Heart left ventricle (tissue), 16 donors: ENCODE measurements around the gene HCLS1. TPM values are rescaled to one million over a fixed set of nuclear protein-coding genes. Genes with fewer than 3 reads are reported as not detected.

Experiments used
- ATAC-seq, 4 donors: fragments of 200-7000 bp; cut with Tn5 transposase; one replicate each; pipeline ENCODE4 v1.9.1; 2020 to 2022; ENCODE audit warnings: moderate library complexity in 4 of 4, mild to moderate bottlenecking in 3 of 4, moderate number of reproducible peaks in 1 of 4
- DNase-seq, 5 donors: peaks; one replicate each; pipeline ENCODE4 v3.0.0-alpha.2; 2020
- H3K27ac ChIP-seq, 12 donors: fragments of 200-600 bp; sonication (generic) in 4 of 12; one replicate each; pipeline versions ENCODE4 v1.5.0 to v1.8.0; 2016 to 2022; ENCODE audit warnings: mild to moderate bottlenecking in 2 of 12
- H3K27me3 ChIP-seq, 9 donors: fragments of 200-600 bp; sonication (generic) in 2 of 9; one replicate each; pipeline versions ENCODE4 v1.5.1 to v1.8.0; 2016 to 2022; ENCODE audit warnings: mild to moderate bottlenecking in 3 of 9
- H3K36me3 ChIP-seq, 9 donors: fragments of 200-600 bp; sonication (generic) in 2 of 9; one replicate each; pipeline versions ENCODE4 v1.5.0 to v1.8.0; 2018 to 2022; ENCODE audit warnings: mild to moderate bottlenecking in 2 of 9
- H3K4me1 ChIP-seq, 12 donors: fragments of 200-600 bp; sonication (generic) in 4 of 12; one replicate each; pipeline versions ENCODE4 v1.5.0 to v1.8.0; 2016 to 2022; ENCODE audit warnings: mild to moderate bottlenecking in 3 of 12
- H3K4me3 ChIP-seq, 12 donors: fragments of 200-600 bp; sonication (generic) in 4 of 12; one replicate each; pipeline versions ENCODE4 v1.5.0 to v1.8.0; 2017 to 2022; ENCODE audit warnings: mild to moderate bottlenecking in 9 of 12, moderate library complexity in 4 of 12
- H3K9me3 ChIP-seq, 12 donors: fragments of 200-600 bp; sonication (generic) in 4 of 12; one replicate each; pipeline versions ENCODE4 v1.5.0 to v1.8.0; 2016 to 2022; ENCODE audit warnings: mild to moderate bottlenecking in 1 of 12
- CTCF ChIP-seq, 12 donors: fragments of 200-600 bp; sonication (generic) in 4 of 12; IDR thresholded peaks; one replicate each; pipeline versions ENCODE4 v1.5.0 to v1.8.0; 2018 to 2022; ENCODE audit warnings: antibody characterized with exemption in 12 of 12, mild to moderate bottlenecking in 5 of 12
- POLR2A ChIP-seq, 2 donors: fragments of 450-650 bp; IDR thresholded peaks; one replicate each; pipeline ENCODE4 v1.6.1; 2017; ENCODE audit warnings: antibody characterized with exemption in 2 of 2, mild to moderate bottlenecking in 2 of 2, moderate library complexity in 2 of 2
- WGBS, 4 donors: extraction: QIAGEN DNeasy Blood & Tissue Kit in 2 of 4; methylation state at CpG; one replicate each; pipeline versions ENCODE4 v1.1.5 to v1.1.7; 2013 to 2018; 5-methylcytosine and 5-hydroxymethylcytosine counted together
- intact Hi-C, 10 donors: fragments of 100-400 bp; cut with DNase I; formaldehyde crosslinking; loops; one replicate each; pipeline versions ENCODE4 v1.11.1 to v1.14.2; 2022
- long read RNA-seq, 3 donors: library from polyadenylated mRNA; unstranded; transcript quantifications; one replicate each; pipeline ENCODE4 v2.0.0, GENCODE V29; 2020 to 2021
- polyA plus RNA-seq, 2 donors: library from polyadenylated mRNA; stranded (reverse); fragments of 200-250 nt; gene quantifications; one replicate each; pipeline ENCODE4 v1.2.3, GENCODE V29; 2013
- total RNA-seq, 9 donors: library from RNA; depleted of rRNA in 2 of 9; stranded (reverse); fragments of >200 nt in 2 of 9; fragmentation: NEBNext Ultra II Directional in 3 of 9; extraction: Animal tissue kit (Norgen Biotek cat#: 25700) in 3 of 9; gene quantifications; one replicate each; pipeline versions ENCODE4 v1.1.0 to v1.2.4, GENCODE V29; 2016 to 2023
- donor health status: ischemic (EF 13 %, LVEDD 7.1; RV severe dilation, severe dysfunction).
- donor health status: healthy with polysubstance abuse.
- donor health status: DM: no; HTN: yes; CAD: no.
- donor health status: DM: no; HTN: no; CAD: no.
- donor health status: ischemic (EF 25% LVEDD 6.9; RV normal size, moderate dysfunction).
- donor health status: ischemic (EF 25% LVEDD 5.7; RV mildly dilated, moderate dysfunction).
- donor health status: healthy.
- donor health status: DM: yes; HTN: yes; CAD: no.
- donor health status: ischemic (EF 35%, LVEDD 5.7; RV mildly dilated, moderate dysfunction).
- donor health status: nonischemic (EF 11% LVEDD 7.7; RV severe dilation, severe dysfunction).
- donor health status: DM: yes; HTN: yes; CAD: no.
- donor health status: PGD.
- donor health status: ischemic (EF 29% LVEDD 5.4; RV normal size, mild dysfunction).
- donor health status: nonischemic (EF 23%, LVEDD 6.1; RV moderate dilation, normal function).

HCLS1 gene
- total RNA-seq (10 to 100 TPM in 7 of 9 donors, 1 to 10 TPM in 2; 7.4 to 72.4 (median 10.6) TPM), polyA plus RNA-seq (10 to 100 TPM in 1 of 2 donors, 1 to 10 TPM in 1; 8.9 to 18.0 TPM)
- long read RNA-seq, donor 1, transcript HCLS1-201 (14 exons, 2,000 nt) = major isoform, 13 of 16 reads
- long read RNA-seq, donor 1, partial matches to known transcripts = 3 of 16 reads
- long read RNA-seq, donor 1, other reads (novel, unspliced or antisense) = 0 of 16 reads
- long read RNA-seq, donor 2, transcript HCLS1-201 (14 exons, 2,000 nt) = major isoform, 37 of 43 reads
- long read RNA-seq, donor 2, partial matches to known transcripts = 1 of 43 reads
- long read RNA-seq, donor 2, other reads (novel, unspliced or antisense) = 5 of 43 reads
- long read RNA-seq, donor 3, transcript HCLS1-201 (14 exons, 2,000 nt) = major isoform, 11 of 12 reads
- long read RNA-seq, donor 3, partial matches to known transcripts = 0 of 12 reads
- long read RNA-seq, donor 3, other reads (novel, unspliced or antisense) = 0 of 12 reads

- Histone ChIP-seq H3K4me3 (peak within 1 kb of the TSS in 11 of 12 donors; percentile 18 to 63 (median 38)), H3K27ac (peak within 1 kb of the TSS; percentile 11 to 97 (median 50)), H3K36me3 (peaks cover 0 to 57% (median 29%) of the 10 kb centered on the region in 9 donors), H3K4me1 (peaks cover 0 to 43% (median 14%) of the 10 kb centered on the region in 12 donors), H3K27me3 (no peaks in the 10 kb centered on the region), H3K9me3 (no peaks in the 10 kb centered on the region)
- intact Hi-C loops = loop anchor here in 1 of 10 donors (10.0 kb wide), 1 partner anchor 64 kb away; no protein-coding TSS in a partner anchor
- peak; percentile 41 to 77 (median 60) for ATAC-seq
- WGBS, 4 donors = 58 to 64% (median 60%) methylated on average over 9 of the region's 9 CpGs
- no peak for TF ChIP-seq CTCF (IDR thresholded peaks at IDR 0.05)
- TF ChIP-seq POLR2A (IDR thresholded peaks at IDR 0.05) = peak in 1 of 2 donors; percentile 51
- peak; percentile 45 to 69 (median 54) for DNase-seq
Observed at GRCh38 chr3:121660356-121661171, at the start of gene HCLS1. Gene HCLS1 (minus strand): TSS chr3:121660903. CDS start chr3:121658347, 2,556 bp downstream.

- Histone ChIP-seq H3K4me1 (peaks cover 0 to 8% (median 0%) of the 10 kb centered on the region in 12 donors), H3K9me3 (no peaks in the 10 kb centered on the region), H3K36me3 (peaks cover 0 to 69% (median 48%) of the 10 kb centered on the region in 9 donors), H3K27me3 (no peaks in the 10 kb centered on the region), H3K27ac (no peak overlapping the region), H3K4me3 (no peak overlapping the region)
- ATAC-seq (no peak), DNase-seq (no peak)
- WGBS, 4 donors = 41 to 100% (median 72%) methylated on average over 1 of the region's 1 CpG
- intact Hi-C loops = no loop called here
- TF ChIP-seq POLR2A (IDR thresholded peaks at IDR 0.05) (no peak), CTCF (IDR thresholded peaks at IDR 0.05) (no peak)
Observed at GRCh38 chr3:121710347-121710746, 49.6 kb upstream of the HCLS1 start.

GRCh38 chr3:121707531-121708273 lies 47.0 kb upstream of the HCLS1 start:
- intact Hi-C loops = no loop called here
- no peak for DNase-seq
- peaks cover 0 to 12% (median 0%) of the 10 kb centered on the region in 12 donors for H3K4me1 ChIP-seq
- H3K9me3 ChIP-seq = peaks cover 0 to 4% (median 0%) of the 10 kb centered on the region in 12 donors
- H3K27me3 ChIP-seq = no peaks in the 10 kb centered on the region
- ATAC-seq = no peak
- no peak overlapping the region for H3K27ac ChIP-seq
- H3K4me3 ChIP-seq = no peak overlapping the region
- peaks cover 0 to 48% (median 22%) of the 10 kb centered on the region in 9 donors for H3K36me3 ChIP-seq
- TF ChIP-seq POLR2A (IDR thresholded peaks at IDR 0.05) = no peak
- TF ChIP-seq CTCF (IDR thresholded peaks at IDR 0.05) = no peak
- WGBS, 4 donors = 95 to 99% (median 98%) methylated on average over 2 of the region's 2 CpGs
